HepG2 (cell line): ENCODE results near the gene MMP24OS. TPM values are rescaled to one million over a fixed set of nuclear protein-coding genes. Genes with fewer than 3 reads are reported as not detected.
A peak's percentile ranks its signal among the peaks of the same experiment; 100 is the strongest.

ENCODE experiments used
- AKNA ChIP-seq: sonication (generic); formaldehyde crosslinking; IDR thresholded peaks from 2 replicates; pipeline ENCODE4 v1.4.0; 2020; ENCODE audit warnings: missing genetic modification reagents, borderline replicate concordance
- ATF6 ChIP-seq: sonication (generic); formaldehyde crosslinking; conservative IDR thresholded peaks from 2 replicates; pipeline ENCODE4 v1.4.0; 2020; ENCODE audit warnings: missing genetic modification reagents
- FOXO1 ChIP-seq: sonication (generic); formaldehyde crosslinking; IDR thresholded peaks from 2 replicates; pipeline ENCODE4 v1.4.0; 2020; ENCODE audit warnings: missing genetic modification reagents
- GATAD1 ChIP-seq: IDR thresholded peaks from 2 replicates; pipeline ENCODE4 v1.6.1; 2016; ENCODE audit warnings: missing genetic modification reagents, missing compliant biosample characterization
- GPBP1L1 ChIP-seq: sonication (generic); formaldehyde crosslinking; IDR thresholded peaks from 2 replicates; pipeline ENCODE4 v1.5.0; 2020; ENCODE audit warnings: mild to moderate bottlenecking, missing genetic modification reagents
- ZBTB7B ChIP-seq: sonication (generic); formaldehyde crosslinking; IDR thresholded peaks from 2 replicates; pipeline ENCODE4 v1.4.0; 2020; ENCODE audit warnings: missing genetic modification reagents
- ZC3H13 ChIP-seq: sonication (generic); formaldehyde crosslinking; IDR thresholded peaks from 2 replicates; pipeline ENCODE4 v1.8.1; 2023; ENCODE audit warnings: mild to moderate bottlenecking, missing genetic modification reagents, moderate library complexity
- ZNF18 ChIP-seq: sonication (generic); formaldehyde crosslinking; IDR thresholded peaks from 2 replicates; pipeline ENCODE4 v1.8.0; 2022; ENCODE audit warnings: mild to moderate bottlenecking, missing genetic modification reagents; ENCODE audit not compliant: insufficient replicate concordance
- ZNF687 ChIP-seq: sonication (generic); formaldehyde crosslinking; IDR thresholded peaks from 2 replicates; pipeline ENCODE4 v1.5.1; 2020; ENCODE audit warnings: mild to moderate bottlenecking, missing genetic modification reagents, moderate library complexity
- ZNF704 ChIP-seq: sonication (generic); formaldehyde crosslinking; IDR thresholded peaks from 2 replicates; pipeline ENCODE4 v1.8.1; 2023; ENCODE audit warnings: mild to moderate bottlenecking, inconsistent platforms, moderate library complexity, missing genetic modification reagents, borderline replicate concordance
- ZNF792 ChIP-seq: IDR thresholded peaks from 2 replicates; pipeline ENCODE4 v1.6.1; 2016
- polyA plus RNA-seq, 8 experiments: library from polyadenylated mRNA; depleted of rRNA in 3 of 8; stranded (reverse) in 7 of 8; unstranded in 1 of 8; fragments of >200 nt; fragmentation: Illumina TruSeq in 4 of 8; extraction: Trizol in 4 of 8; gene quantifications; 2 replicates each; pipeline versions ENCODE4 v1.2.1 to v1.2.3, GENCODE V29; 2011 to 2016; ENCODE audit warnings: low read depth in 4 of 8, missing spikeins in 1 of 8, mixed read lengths in 1 of 8; ENCODE audit not compliant: insufficient read depth in 1 of 8
- total RNA-seq, 5 experiments: library from RNA; depleted of rRNA; stranded (reverse); fragments of >200 nt; fragmentation: Illumina TruSeq; extraction: Trizol; gene quantifications; 2 replicates each; pipeline ENCODE4 v1.2.3, GENCODE V29; 2016; ENCODE audit warnings: low read depth in 1 of 5

Gene MMP24OS
- total and polyA plus RNA-seq, 2 of the 13 experiments (the other 11 are each of a cell fraction or from before 2014, with no cell fraction given): 6.0 to 8.5 TPM

GRCh38 chr20:35303735-35304491 is 26.0 kb upstream of the MMP24OS start (continued):
- TF ChIP-seq AKNA (CRISPR knock-in tag): no peak
- TF ChIP-seq ZNF687 (CRISPR knock-in tag): peak; percentile 75
- no peak for TF ChIP-seq ZBTB7B (CRISPR knock-in tag)
- no peak for TF ChIP-seq ZNF704 (CRISPR knock-in tag)
- TF ChIP-seq GPBP1L1 (CRISPR knock-in tag): no peak
- TF ChIP-seq FOXO1 (CRISPR knock-in tag): no peak
- peak; percentile 81; the same call in 1 of the 2 replicates for TF ChIP-seq ATF6 (CRISPR knock-in tag)
- TF ChIP-seq ZNF18 (CRISPR knock-in tag): no peak
- TF ChIP-seq ZNF792 (CRISPR knock-in tag): peak; percentile 92
- TF ChIP-seq ZC3H13: no peak
- TF ChIP-seq GATAD1 (CRISPR knock-in tag): peak; percentile 66; the same call in 1 of the 2 replicates
